ENCODE measurements around the gene TXLNA. TPM values are rescaled to one million over a fixed set of nuclear protein-coding genes. Genes with fewer than 3 reads are reported as not detected.

The TXLNA gene
- total and polyA plus RNA-seq, 2 experiments from 2014 or later = 15.2 to 52.1 TPM

DNA sequence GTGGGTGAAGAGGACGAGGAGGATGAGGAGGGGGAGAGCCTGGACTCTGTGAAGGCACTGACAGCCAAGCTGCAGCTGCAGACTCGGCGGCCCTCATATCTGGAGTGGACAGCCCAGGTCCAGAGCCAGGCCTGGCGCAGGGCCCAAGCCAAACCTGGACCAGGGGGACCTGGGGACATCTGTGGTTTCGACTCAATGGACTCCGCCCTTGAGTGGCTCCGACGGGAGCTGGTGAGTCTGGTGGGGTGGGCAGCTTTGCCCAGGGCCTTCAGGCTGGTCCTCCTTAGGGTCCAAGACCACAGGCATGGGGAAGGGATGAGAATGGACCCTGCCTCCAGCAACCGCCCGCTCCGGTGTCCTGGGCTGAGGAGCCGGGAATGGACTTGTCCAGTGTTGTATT, 68.0 kb downstream of the TXLNA start (continued):
- TF ChIP-seq JUNB (IDR thresholded peaks at IDR 0.05; ENCODE audit: unreplicated experiment) (no peak), ZNF331 (CRISPR knock-in tag; IDR thresholded peaks at IDR 0.05; ENCODE audit: low read depth) (no peak), EZH2 (IDR thresholded peaks at IDR 0.05; ENCODE audit: low read depth, unreplicated experiment) (no peak), STAT1 (IDR thresholded peaks at IDR 0.05; ENCODE audit: unreplicated experiment) (no peak)

Other genes starting within 250 kb of the TXLNA start
- 260 and 354 TPM in 2 replicates for gene PTP4A2, start 241.3 kb upstream of the TXLNA start, total RNA-seq (2014; rRNA removed; shearing (Covaris generic))
- 138 and 153 TPM in 2 replicates for gene PTP4A2, start 241.3 kb upstream of the TXLNA start, polyA plus RNA-seq (2016; fragmentation: Nextera tagmentation; extraction: Ambion mirVana)
- gene KHDRBS1, start 165.8 kb upstream of the TXLNA start, total RNA-seq (2014; rRNA removed; shearing (Covaris generic)) = 251 and 263 TPM in 2 replicates
- gene KHDRBS1, start 165.8 kb upstream of the TXLNA start, polyA plus RNA-seq (2016; fragmentation: Nextera tagmentation; extraction: Ambion mirVana) = 184 and 191 TPM in 2 replicates
- 9.7 and 10.1 TPM in 2 replicates for gene TMEM39B, start 106.7 kb upstream of the TXLNA start, total RNA-seq (2014; rRNA removed; shearing (Covaris generic))
- 17.8 and 18.3 TPM in 2 replicates for gene TMEM39B, start 106.7 kb upstream of the TXLNA start, polyA plus RNA-seq (2016; fragmentation: Nextera tagmentation; extraction: Ambion mirVana)
- gene KPNA6, start 71.6 kb upstream of the TXLNA start, total RNA-seq (2014; rRNA removed; shearing (Covaris generic)) = 69.7 and 72.2 TPM in 2 replicates
- 27.5 and 28.6 TPM in 2 replicates for gene KPNA6, start 71.6 kb upstream of the TXLNA start, polyA plus RNA-seq (2016; fragmentation: Nextera tagmentation; extraction: Ambion mirVana)
- 8.6 and 8.7 TPM in 2 replicates for gene CCDC28B, start 20.9 kb downstream of the TXLNA start, total RNA-seq (2014; rRNA removed; shearing (Covaris generic))
- gene CCDC28B, start 20.9 kb downstream of the TXLNA start, polyA plus RNA-seq (2016; fragmentation: Nextera tagmentation; extraction: Ambion mirVana) = 35.2 and 39.7 TPM in 2 replicates
- 3.5 and 3.8 TPM in 2 replicates for gene IQCC, start 26.0 kb downstream of the TXLNA start, total RNA-seq (2014; rRNA removed; shearing (Covaris generic))
- 1.7 and 2.5 TPM in 2 replicates for gene IQCC, start 26.0 kb downstream of the TXLNA start, polyA plus RNA-seq (2016; fragmentation: Nextera tagmentation; extraction: Ambion mirVana)
- not detected in 2 replicates for gene DCDC2B, start 29.4 kb downstream of the TXLNA start, total RNA-seq (2014; rRNA removed; shearing (Covaris generic))
- 0.21 and 0.42 TPM in 2 replicates for gene DCDC2B, start 29.4 kb downstream of the TXLNA start, polyA plus RNA-seq (2016; fragmentation: Nextera tagmentation; extraction: Ambion mirVana)
- 4.7 and 7.7 TPM in 2 replicates for gene TMEM234, start 42.7 kb downstream of the TXLNA start, total RNA-seq (2014; rRNA removed; shearing (Covaris generic))
- gene TMEM234, start 42.7 kb downstream of the TXLNA start, polyA plus RNA-seq (2016; fragmentation: Nextera tagmentation; extraction: Ambion mirVana) = 8.1 and 8.2 TPM in 2 replicates
- 249 and 274 TPM in 2 replicates for gene EIF3I, start 42.7 kb downstream of the TXLNA start, total RNA-seq (2014; rRNA removed; shearing (Covaris generic))
- gene EIF3I, start 42.7 kb downstream of the TXLNA start, polyA plus RNA-seq (2016; fragmentation: Nextera tagmentation; extraction: Ambion mirVana) = 224 and 228 TPM in 2 replicates
- 0.31 TPM in 1 of 2 replicates, not detected in the other for gene FAM167B, start 67.5 kb downstream of the TXLNA start, total RNA-seq (2014; rRNA removed; shearing (Covaris generic))
- gene FAM167B, start 67.5 kb downstream of the TXLNA start, polyA plus RNA-seq (2016; fragmentation: Nextera tagmentation; extraction: Ambion mirVana) = 2.2 TPM in 2 replicates
- gene LCK, start 71.6 kb downstream of the TXLNA start, total RNA-seq (2014; rRNA removed; shearing (Covaris generic)) = 69.4 and 86.6 TPM in 2 replicates
- gene LCK, start 71.6 kb downstream of the TXLNA start, polyA plus RNA-seq (2016; fragmentation: Nextera tagmentation; extraction: Ambion mirVana) = 33.2 and 37.5 TPM in 2 replicates
- 104 and 116 TPM in 2 replicates for gene HDAC1, start 112.4 kb downstream of the TXLNA start, total RNA-seq (2014; rRNA removed; shearing (Covaris generic))
- gene HDAC1, start 112.4 kb downstream of the TXLNA start, polyA plus RNA-seq (2016; fragmentation: Nextera tagmentation; extraction: Ambion mirVana) = 82.6 and 84.7 TPM in 2 replicates
- 266 and 329 TPM in 2 replicates for gene MARCKSL1, start 156.6 kb downstream of the TXLNA start, total RNA-seq (2014; rRNA removed; shearing (Covaris generic))
- gene MARCKSL1, start 156.6 kb downstream of the TXLNA start, polyA plus RNA-seq (2016; fragmentation: Nextera tagmentation; extraction: Ambion mirVana) = 553 and 576 TPM in 2 replicates
- 0.27 and 4.2 TPM in 2 replicates for gene FAM229A, start 182.8 kb downstream of the TXLNA start, total RNA-seq (2014; rRNA removed; shearing (Covaris generic))
- 2.1 and 3.6 TPM in 2 replicates for gene FAM229A, start 182.8 kb downstream of the TXLNA start, polyA plus RNA-seq (2016; fragmentation: Nextera tagmentation; extraction: Ambion mirVana)
- gene TSSK3, start 182.9 kb downstream of the TXLNA start, total RNA-seq (2014; rRNA removed; shearing (Covaris generic)) = not detected in 2 replicates
- 0.54 TPM in 1 of 2 replicates, not detected in the other for gene TSSK3, start 182.9 kb downstream of the TXLNA start, polyA plus RNA-seq (2016; fragmentation: Nextera tagmentation; extraction: Ambion mirVana)
- gene BSDC1, start 214.8 kb downstream of the TXLNA start, total RNA-seq (2014; rRNA removed; shearing (Covaris generic)) = 50.7 and 55.8 TPM in 2 replicates
- 22.7 and 24.9 TPM in 2 replicates for gene BSDC1, start 214.8 kb downstream of the TXLNA start, polyA plus RNA-seq (2016; fragmentation: Nextera tagmentation; extraction: Ambion mirVana)

Data from GM23338 (cell line).